H9 (cell line): ENCODE results near the gene ELAPOR1. TPM values are rescaled to one million over a fixed set of nuclear protein-coding genes. Genes with fewer than 3 reads are reported as not detected.

Source experiments
- DNase-seq: peaks from one replicate; pipeline ENCODE4 v3.0.0-alpha.2; 2017
- H2AFZ ChIP-seq: one replicate; pipeline ENCODE4 v1.6.1; 2013; ENCODE audit warnings: mild to moderate bottlenecking, low read length, control low read depth, moderate library complexity
- H2AK5ac ChIP-seq: 2 replicates; pipeline ENCODE4 v1.6.1; 2013; ENCODE audit warnings: low read length, control low read depth, mixed read lengths; ENCODE audit not compliant: insufficient read length
- H2BK120ac ChIP-seq: one replicate; pipeline ENCODE4 v1.6.1; 2013; ENCODE audit warnings: low read depth, mild to moderate bottlenecking, low read length, control low read depth, inconsistent platforms; ENCODE audit not compliant: poor library complexity, severe bottlenecking
- H2BK12ac ChIP-seq: 2 replicates; pipeline ENCODE4 v1.6.1; 2013; ENCODE audit warnings: low read length, control low read depth, mixed read lengths, low read depth; ENCODE audit not compliant: insufficient read length
- H2BK15ac ChIP-seq: 2 replicates; pipeline ENCODE4 v1.6.1; 2013; ENCODE audit warnings: low read depth, low read length, control low read depth
- H2BK20ac ChIP-seq: one replicate; pipeline ENCODE4 v1.6.1; 2013; ENCODE audit warnings: low read depth, mild to moderate bottlenecking, low read length, control low read depth, inconsistent platforms; ENCODE audit not compliant: poor library complexity, severe bottlenecking
- H2BK5ac ChIP-seq: 2 replicates; pipeline ENCODE4 v1.6.1; 2013; ENCODE audit warnings: low read length, control low read depth, mixed read lengths; ENCODE audit not compliant: insufficient read length
- H3K14ac ChIP-seq: 2 replicates; pipeline ENCODE4 v1.6.1; 2013; ENCODE audit warnings: low read length, control low read depth; ENCODE audit not compliant: insufficient read depth
- H3K18ac ChIP-seq: 2 replicates; pipeline ENCODE4 v1.6.1; 2013; ENCODE audit warnings: low read depth, mild to moderate bottlenecking, mixed read lengths, low read length, control low read depth; ENCODE audit not compliant: insufficient read length
- H3K23ac ChIP-seq: 2 replicates; pipeline ENCODE4 v1.6.1; 2013; ENCODE audit warnings: low read length, control low read depth, mixed read lengths, low read depth; ENCODE audit not compliant: insufficient read length
- H3K23me2 ChIP-seq: 2 replicates; pipeline ENCODE4 v1.6.1; 2013; ENCODE audit warnings: low read depth, mild to moderate bottlenecking, mixed read lengths, low read length, control low read depth; ENCODE audit not compliant: insufficient read length, poor library complexity, severe bottlenecking
- H3K27ac ChIP-seq: 2 replicates; pipeline ENCODE4 v1.5.1; 2013; ENCODE audit warnings: low read length, control low read depth, mixed read lengths, low read depth; ENCODE audit not compliant: insufficient read length
- H3K27me3 ChIP-seq: 2 replicates; pipeline ENCODE4 v1.6.1; 2013; ENCODE audit warnings: low read length, control low read depth, inconsistent platforms; ENCODE audit not compliant: insufficient read depth
- H3K4ac ChIP-seq: 2 replicates; pipeline ENCODE4 v1.6.1; 2013; ENCODE audit warnings: low read depth, mild to moderate bottlenecking, control low read depth, inconsistent platforms, low read length, moderate library complexity
- H3K4me1 ChIP-seq: 2 replicates; pipeline ENCODE4 v1.6.1; 2013; ENCODE audit warnings: low read length, control low read depth, inconsistent platforms; ENCODE audit not compliant: insufficient read depth
- H3K4me2 ChIP-seq: 2 replicates; pipeline ENCODE4 v1.6.1; 2013; ENCODE audit warnings: low read length, control low read depth, mixed read lengths; ENCODE audit not compliant: insufficient read length, insufficient read depth
- H3K56ac ChIP-seq: 2 replicates; pipeline ENCODE4 v1.6.1; 2013; ENCODE audit warnings: low read depth, mild to moderate bottlenecking, mixed read lengths, low read length, control low read depth; ENCODE audit not compliant: insufficient read length
- H3K79me1 ChIP-seq: 2 replicates; pipeline ENCODE4 v1.6.1; 2013; ENCODE audit warnings: low read depth, mild to moderate bottlenecking, moderate library complexity, low read length, control low read depth, inconsistent platforms; ENCODE audit not compliant: insufficient read depth, poor library complexity, severe bottlenecking
- H3K79me2 ChIP-seq: 2 replicates; pipeline ENCODE4 v1.6.1; 2013; ENCODE audit warnings: low read length, control low read depth, inconsistent platforms; ENCODE audit not compliant: insufficient read depth
- H3K9ac ChIP-seq: 2 replicates; pipeline ENCODE4 v1.6.1; 2013; ENCODE audit warnings: low read length, control low read depth, mixed read lengths; ENCODE audit not compliant: insufficient read length; ENCODE audit errors: extremely low read depth
- H3K9me3 ChIP-seq: one replicate; pipeline ENCODE4 v1.6.1; 2013; ENCODE audit warnings: low read depth, low read length, inconsistent platforms; ENCODE audit not compliant: control insufficient read depth
- H3T11ph ChIP-seq: one replicate; pipeline ENCODE4 v1.6.1; 2013; ENCODE audit warnings: mild to moderate bottlenecking, low read length, control low read depth, inconsistent platforms
- H4K20me1 ChIP-seq: one replicate; pipeline ENCODE4 v1.6.1; 2013; ENCODE audit not compliant: control insufficient read depth, insufficient read length, insufficient read depth
- H4K5ac ChIP-seq: 2 replicates; pipeline ENCODE4 v1.6.1; 2013; ENCODE audit warnings: low read depth, mild to moderate bottlenecking, mixed read lengths, low read length, control low read depth; ENCODE audit not compliant: insufficient read length
- H4K8ac ChIP-seq: replicated peaks from 2 replicates; pipeline ENCODE4 v1.6.1; 2013; ENCODE audit warnings: low read length, control low read depth, mixed read lengths, low read depth; ENCODE audit not compliant: insufficient read length
- H4K91ac ChIP-seq: 2 replicates; pipeline ENCODE4 v1.6.1; 2013; ENCODE audit warnings: low read depth, mild to moderate bottlenecking, moderate library complexity, mixed read lengths, low read length, control low read depth; ENCODE audit not compliant: insufficient read length
- H3K27ac Mint-ChIP-seq, 3 experiments: 2 replicates in 2 of 3; 3 replicates in 1 of 3; pipeline ENCODE4 v1.8.0; 2020 to 2021; ENCODE audit warnings: mixed read lengths in 3 of 3, mild to moderate bottlenecking in 1 of 3, moderate library complexity in 1 of 3
- H3K27me3 Mint-ChIP-seq: 2 replicates; pipeline ENCODE4 v1.8.0; 2021; ENCODE audit warnings: low read depth, mild to moderate bottlenecking, moderate library complexity, mixed read lengths
- H3K36me3 Mint-ChIP-seq, 3 experiments: 2 replicates in 2 of 3; 3 replicates in 1 of 3; pipeline ENCODE4 v1.8.0; 2020 to 2021; ENCODE audit warnings: low read depth in 3 of 3, mixed read lengths in 3 of 3; ENCODE audit not compliant: insufficient read depth in 1 of 3
- H3K4me1 Mint-ChIP-seq, 2 experiments: 2 replicates each; pipeline ENCODE4 v1.8.0; 2020; ENCODE audit warnings: mixed read lengths in 2 of 2
- H3K4me3 Mint-ChIP-seq, 2 experiments: 2 replicates in 1 of 2; 3 replicates in 1 of 2; pipeline ENCODE4 v1.8.0; 2020 to 2021; ENCODE audit warnings: mild to moderate bottlenecking in 2 of 2, mixed read lengths in 2 of 2, moderate library complexity in 1 of 2
- H3K9me3 Mint-ChIP-seq, 2 experiments: 2 replicates in 1 of 2; 3 replicates in 1 of 2; pipeline ENCODE4 v1.8.0; 2020; ENCODE audit warnings: mild to moderate bottlenecking in 2 of 2, mixed read lengths in 2 of 2, moderate library complexity in 1 of 2
- WGBS: extraction: QIAGEN DNeasy Blood & Tissue Kit; methylation state at CpG from one replicate; pipeline ENCODE4 v1.1.7; 2013; ENCODE audit warnings: missing lambda C conversion rate, low lambda C conversion rate, mixed read lengths; ENCODE audit not compliant: insufficient read length; ENCODE audit errors: extremely low coverage; 5-methylcytosine and 5-hydroxymethylcytosine counted together
- total RNA-seq: library from RNA; stranded (reverse); gene quantifications from 2 replicates; pipeline ENCODE4 v1.2.1, GENCODE V29; 2021
- TF ChIP-seq, protein P1 (sequence below): fragments of 200-600 bp; sonication (generic); conservative IDR thresholded peaks from 3 replicates; pipeline ENCODE4 v1.8.0; 2021; ENCODE audit warnings: antibody characterized with exemption, mild to moderate bottlenecking

The ELAPOR1 gene
- total RNA-seq, 1 experiment from 2014 or later: 0.55 TPM

DNA sequence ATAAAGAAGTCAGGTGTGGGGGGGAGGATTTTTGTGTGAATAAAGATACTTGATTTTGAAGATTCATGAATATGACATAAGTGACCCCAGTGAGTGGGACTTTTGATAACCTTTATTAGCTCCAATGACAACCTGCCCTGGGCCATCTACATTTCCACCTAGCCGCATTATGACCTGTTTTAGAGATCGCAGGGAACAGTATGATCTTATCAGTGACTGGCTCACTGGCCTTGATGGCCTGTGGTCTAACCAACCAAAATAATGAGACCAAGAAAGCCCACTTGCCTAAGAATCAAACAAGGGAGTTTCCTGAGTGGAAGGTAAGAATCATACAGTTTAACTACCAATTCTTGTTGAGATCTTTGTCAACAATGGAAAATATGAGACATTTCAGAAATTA, 1.8 kb downstream of the ELAPOR1 start:
- Histone ChIP-seq H3K23ac (no peak overlapping the region), H3K9me3 (no peaks in the 10 kb centered on the region), H2BK15ac (no peak overlapping the region), H2BK20ac (no peak overlapping the region), H2BK12ac (no peak overlapping the region), H4K8ac (no peak overlapping the region), H3K27me3 (peaks cover 23% of the 10 kb centered on the region; the same call in 1 of the 2 replicates), H3K79me2 (no peaks in the 10 kb centered on the region), H3K4ac (no peak overlapping the region), H4K5ac (no peak overlapping the region), H3K23me2 (peaks cover 13% of the 10 kb centered on the region), H3K56ac (no peak overlapping the region), H2BK120ac (no peak overlapping the region), H3K79me1 (no peaks in the 10 kb centered on the region), H3K27ac (no peak overlapping the region), H3K18ac (no peak overlapping the region), H3K9ac (no peak overlapping the region), H2AK5ac (no peak overlapping the region), H3K4me1 (no peaks in the 10 kb centered on the region), H2BK5ac (no peak overlapping the region), H3K4me2 (no peak overlapping the region), H3T11ph (no peak overlapping the region), H2AFZ (no peak overlapping the region), H4K91ac (no peak overlapping the region), H3K14ac (no peak overlapping the region), H4K20me1 (no peaks in the 10 kb centered on the region)
- H3K27ac Mint-ChIP-seq: no peak overlapping the region
- WGBS: no CpG with 5 or more reads among the region's 2 CpGs
- no peak overlapping the region for H3K4me3 Mint-ChIP-seq
- H3K4me1 Mint-ChIP-seq: peaks cover 11 to 17% of the 10 kb centered on the region in 2 experiments
- H3K36me3 Mint-ChIP-seq: no peaks in the 10 kb centered on the region
- TF ChIP-seq, protein P1, sequence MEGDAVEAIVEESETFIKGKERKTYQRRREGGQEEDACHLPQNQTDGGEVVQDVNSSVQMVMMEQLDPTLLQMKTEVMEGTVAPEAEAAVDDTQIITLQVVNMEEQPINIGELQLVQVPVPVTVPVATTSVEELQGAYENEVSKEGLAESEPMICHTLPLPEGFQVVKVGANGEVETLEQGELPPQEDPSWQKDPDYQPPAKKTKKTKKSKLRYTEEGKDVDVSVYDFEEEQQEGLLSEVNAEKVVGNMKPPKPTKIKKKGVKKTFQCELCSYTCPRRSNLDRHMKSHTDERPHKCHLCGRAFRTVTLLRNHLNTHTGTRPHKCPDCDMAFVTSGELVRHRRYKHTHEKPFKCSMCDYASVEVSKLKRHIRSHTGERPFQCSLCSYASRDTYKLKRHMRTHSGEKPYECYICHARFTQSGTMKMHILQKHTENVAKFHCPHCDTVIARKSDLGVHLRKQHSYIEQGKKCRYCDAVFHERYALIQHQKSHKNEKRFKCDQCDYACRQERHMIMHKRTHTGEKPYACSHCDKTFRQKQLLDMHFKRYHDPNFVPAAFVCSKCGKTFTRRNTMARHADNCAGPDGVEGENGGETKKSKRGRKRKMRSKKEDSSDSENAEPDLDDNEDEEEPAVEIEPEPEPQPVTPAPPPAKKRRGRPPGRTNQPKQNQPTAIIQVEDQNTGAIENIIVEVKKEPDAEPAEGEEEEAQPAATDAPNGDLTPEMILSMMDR: no peak
- H3K27me3 Mint-ChIP-seq: peaks cover 67% of the 10 kb centered on the region
- no peak for DNase-seq
- no peaks in the 10 kb centered on the region; a peak in 1 of 5 replicates for H3K9me3 Mint-ChIP-seq
